AG10803 (cell line): ENCODE data around the gene C16orf92.

Experiments used
- DNase-seq: peaks from one replicate; pipeline ENCODE4 v3.0.0; 2010; ENCODE audit warnings: low read depth
- H3K4me3 ChIP-seq: 2 replicates; pipeline ENCODE4 v1.5.1; 2011; ENCODE audit warnings: mild to moderate bottlenecking, low read length, control low read depth
- TF ChIP-seq, protein P1 (sequence below): conservative IDR thresholded peaks from 2 replicates; pipeline ENCODE4 v1.5.1; 2011; ENCODE audit warnings: mild to moderate bottlenecking, low read length, control low read depth, inconsistent platforms

The C16orf92 gene

GRCh38 chr16:30006659-30007377 is 16.2 kb upstream of the C16orf92 start:
- TF ChIP-seq, protein P1, sequence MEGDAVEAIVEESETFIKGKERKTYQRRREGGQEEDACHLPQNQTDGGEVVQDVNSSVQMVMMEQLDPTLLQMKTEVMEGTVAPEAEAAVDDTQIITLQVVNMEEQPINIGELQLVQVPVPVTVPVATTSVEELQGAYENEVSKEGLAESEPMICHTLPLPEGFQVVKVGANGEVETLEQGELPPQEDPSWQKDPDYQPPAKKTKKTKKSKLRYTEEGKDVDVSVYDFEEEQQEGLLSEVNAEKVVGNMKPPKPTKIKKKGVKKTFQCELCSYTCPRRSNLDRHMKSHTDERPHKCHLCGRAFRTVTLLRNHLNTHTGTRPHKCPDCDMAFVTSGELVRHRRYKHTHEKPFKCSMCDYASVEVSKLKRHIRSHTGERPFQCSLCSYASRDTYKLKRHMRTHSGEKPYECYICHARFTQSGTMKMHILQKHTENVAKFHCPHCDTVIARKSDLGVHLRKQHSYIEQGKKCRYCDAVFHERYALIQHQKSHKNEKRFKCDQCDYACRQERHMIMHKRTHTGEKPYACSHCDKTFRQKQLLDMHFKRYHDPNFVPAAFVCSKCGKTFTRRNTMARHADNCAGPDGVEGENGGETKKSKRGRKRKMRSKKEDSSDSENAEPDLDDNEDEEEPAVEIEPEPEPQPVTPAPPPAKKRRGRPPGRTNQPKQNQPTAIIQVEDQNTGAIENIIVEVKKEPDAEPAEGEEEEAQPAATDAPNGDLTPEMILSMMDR: no peak
- no peak for DNase-seq
- H3K4me3 ChIP-seq: no peak overlapping the region

GRCh38 chr16:30007378-30007895 is 15.6 kb upstream of the C16orf92 start:
- TF ChIP-seq, protein P1: no peak
- H3K4me3 ChIP-seq: no peak overlapping the region
- DNase-seq: no peak

DNA sequence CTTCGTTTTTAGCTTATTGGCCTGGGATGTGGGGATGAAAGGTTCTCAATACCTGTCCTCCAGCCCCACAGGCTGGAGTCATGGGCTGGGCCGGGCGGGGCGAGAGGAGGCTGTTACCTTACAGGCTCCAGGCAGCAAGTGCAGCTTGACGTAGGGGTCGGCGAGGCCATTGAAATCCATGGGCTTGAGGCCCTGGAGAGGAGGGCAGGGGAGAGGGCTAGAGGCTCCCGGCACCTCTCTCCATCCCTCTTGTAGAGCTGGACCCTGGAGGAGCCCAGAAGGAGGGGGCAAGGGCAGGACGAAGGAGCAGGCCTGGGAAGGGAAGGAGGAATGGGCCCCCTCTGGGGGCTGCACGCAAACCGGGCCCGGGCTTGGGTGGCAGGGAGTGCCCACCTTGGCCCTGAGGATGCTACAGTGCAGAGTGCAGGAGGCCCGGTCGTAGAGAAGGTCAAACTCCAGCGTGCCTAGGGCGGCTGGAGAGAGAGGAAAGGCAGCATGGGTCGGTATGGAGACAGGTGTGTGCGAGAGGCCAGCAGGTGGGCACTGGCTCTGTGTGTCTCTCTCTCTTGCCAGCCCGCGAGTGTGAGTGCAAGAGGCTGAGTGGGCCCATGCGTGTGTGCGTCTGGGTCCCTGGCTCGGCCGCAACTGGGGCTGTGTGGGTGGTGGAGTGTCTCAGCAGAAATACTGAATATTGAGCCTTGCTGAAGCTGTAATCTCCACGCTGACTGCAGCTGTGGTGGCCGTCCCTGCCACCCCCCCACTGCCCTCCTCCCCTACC is 13.7 kb upstream of the C16orf92 start:
- no peak overlapping the region for H3K4me3 ChIP-seq
- no peak for DNase-seq
- TF ChIP-seq, protein P1: no peak

DNA sequence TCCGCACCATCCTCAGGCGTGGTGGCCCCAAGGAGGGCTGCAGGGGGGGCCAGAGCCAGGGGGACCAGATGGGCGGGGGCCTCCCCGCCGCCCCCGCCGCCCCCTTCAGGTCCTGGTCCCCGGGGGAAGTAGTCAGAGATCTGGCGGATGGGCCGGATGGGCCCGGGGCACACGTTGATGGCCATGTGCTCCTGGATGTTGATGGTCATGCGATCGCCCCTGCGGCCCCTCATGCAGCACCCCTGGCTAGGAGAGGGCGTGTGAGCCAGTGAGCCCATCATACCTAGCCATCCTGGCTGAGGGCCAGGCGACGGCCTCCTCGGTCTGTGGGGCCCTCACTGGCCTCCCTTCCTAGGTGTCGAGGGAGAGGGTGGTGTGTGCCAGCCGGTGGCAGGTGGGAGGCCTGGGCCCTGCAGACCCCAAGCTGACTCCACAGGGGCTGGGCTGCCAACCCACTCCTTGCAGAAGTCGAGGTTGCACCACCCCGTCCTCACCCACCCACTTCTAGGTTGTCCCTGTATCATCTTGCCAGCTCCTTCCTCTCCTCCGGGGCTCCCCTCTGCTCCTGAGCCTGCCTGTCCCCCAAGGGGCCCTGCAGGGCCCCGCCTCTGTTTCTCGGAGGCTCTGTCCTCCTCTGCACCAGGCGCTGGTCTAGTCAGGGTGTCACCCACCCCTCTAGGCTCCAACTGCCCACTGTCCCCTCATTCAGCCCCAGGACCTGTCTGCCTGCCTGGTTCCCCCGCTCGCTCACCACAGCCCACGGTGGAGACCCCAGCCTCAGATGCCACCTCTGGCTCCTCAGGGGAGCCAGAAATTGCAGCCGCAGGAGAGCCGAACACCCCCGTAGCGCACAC is 12.8 kb upstream of the C16orf92 start:
- TF ChIP-seq, protein P1: no peak
- no peak overlapping the region for H3K4me3 ChIP-seq
- no peak for DNase-seq

DNA sequence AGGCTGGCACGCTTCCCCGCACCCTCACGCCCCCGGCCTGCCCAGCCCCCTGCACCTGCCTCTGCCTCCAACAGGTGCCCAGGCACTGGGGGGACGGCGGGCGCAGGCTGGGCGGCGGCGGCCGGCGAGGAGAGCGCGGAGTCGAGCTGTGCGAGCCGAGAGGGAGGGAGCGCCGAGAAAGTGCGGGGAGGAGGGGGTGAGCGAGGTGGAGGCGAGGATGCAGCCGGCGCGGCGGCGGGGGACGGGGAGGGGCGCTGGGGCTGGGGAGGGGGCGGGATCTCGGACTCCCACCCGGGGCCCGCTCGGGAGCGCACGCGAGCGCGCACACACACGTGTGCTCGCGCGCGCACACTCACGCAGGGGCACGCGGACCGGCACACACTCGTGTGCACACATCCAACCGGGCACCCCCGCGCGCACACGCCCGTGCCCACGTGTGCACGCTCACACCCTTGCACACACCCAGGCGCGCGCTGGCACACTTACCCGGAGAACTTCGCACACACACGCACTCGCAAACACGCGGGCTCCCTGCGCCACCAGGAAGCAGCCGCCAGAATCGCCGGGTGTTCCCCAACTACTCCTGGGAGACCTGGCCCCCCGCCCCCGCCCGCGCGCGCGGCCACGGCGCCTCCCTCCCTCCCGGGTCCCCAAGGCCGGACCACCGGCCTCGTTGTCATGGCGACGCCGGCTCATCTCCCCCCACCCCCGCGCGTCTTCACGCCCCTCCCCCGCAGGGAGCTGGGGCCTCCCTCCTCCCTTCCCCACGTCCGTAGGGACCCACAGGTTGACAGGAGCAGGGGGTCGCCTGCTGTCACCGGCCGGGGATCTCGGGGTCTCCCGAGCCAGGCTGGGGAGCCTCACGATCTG is 11.9 kb upstream of the C16orf92 start, which contains the start of gene DOC2A:
Gene DOC2A, minus strand, starts transcription at position 184 of the 870 bp plus-strand sequence. CDS start 805 bp downstream, outside the sequence.
- peak within 1 kb of the TSS; percentile 36 for H3K4me3 ChIP-seq
- DNase-seq: no peak
- TF ChIP-seq, protein P1: no peak
